Activated T-helper 17 cell treated with anti-CD3 and anti-CD28 coated beads, Interleukin-2, amount 50 U/mL, for 72 hours (primary cell): Measurements from ENCODE around the gene RPL7A. TPM values are rescaled to one million over a fixed set of nuclear protein-coding genes. Genes with fewer than 3 reads are reported as not detected.
"Not testable (repeated sequence)": the region's sequence is repeated elsewhere in the genome, so short reads cannot be mapped to it uniquely, and the experiment has no call there.

ENCODE experiments used
- ATAC-seq: fragments of 150-1000 bp; cut with Tn5 transposase; replicated peaks from 2 replicates; pipeline ENCODE4 v1.10.0; 2021; ENCODE audit warnings: mild to moderate bottlenecking, moderate library complexity
- H3K27ac Mint-ChIP-seq: one replicate; pipeline ENCODE4 v1.8.0; 2022; ENCODE audit warnings: mixed read lengths
- H3K27me3 Mint-ChIP-seq: one replicate; pipeline ENCODE4 v1.8.0; 2022; ENCODE audit warnings: mixed read lengths
- H3K36me3 Mint-ChIP-seq: one replicate; pipeline ENCODE4 v1.8.0; 2022; ENCODE audit warnings: low read depth, mild to moderate bottlenecking, mixed read lengths
- H3K4me1 Mint-ChIP-seq: one replicate; pipeline ENCODE4 v1.8.0; 2022; ENCODE audit warnings: mixed read lengths
- H3K4me3 Mint-ChIP-seq: one replicate; pipeline ENCODE4 v1.8.0; 2022; ENCODE audit warnings: mild to moderate bottlenecking, mixed read lengths
- H3K9me3 Mint-ChIP-seq: one replicate; pipeline ENCODE4 v1.8.0; 2022; ENCODE audit warnings: mixed read lengths
- total RNA-seq, 2 donors: library from RNA; stranded (reverse); gene quantifications; one replicate each; pipeline ENCODE4 v1.2.3, GENCODE V29; 2022

The RPL7A gene
- total RNA-seq, 2 donors from 2014 or later: 3,005 to 3,350 TPM

- peak overlapping the region; percentile 31 for H3K4me3 Mint-ChIP-seq
- ATAC-seq, H3K4me1 Mint-ChIP-seq, H3K27ac Mint-ChIP-seq, H3K27me3 Mint-ChIP-seq, H3K9me3 Mint-ChIP-seq: not testable (repeated sequence)
- H3K36me3 Mint-ChIP-seq: peaks cover 31% of the 10 kb centered on the region
These were observed 29.3 kb downstream of the RPL7A start for GRCh38 chr9:133377280-133377679.

GRCh38 chr9:133377721-133378216 lies 29.8 kb downstream of the RPL7A start:
- no peak for ATAC-seq
- Mint-ChIP-seq H3K4me3 (no peak overlapping the region), H3K36me3 (peaks cover 26% of the 10 kb centered on the region), H3K27ac (no peak overlapping the region), H3K27me3 (no peaks in the 10 kb centered on the region), H3K9me3 (no peaks in the 10 kb centered on the region), H3K4me1 (peaks cover 2% of the 10 kb centered on the region)

- Mint-ChIP-seq H3K36me3 (peaks cover 19% of the 10 kb centered on the region), H3K9me3 (no peaks in the 10 kb centered on the region), H3K27me3 (no peaks in the 10 kb centered on the region), H3K4me1 (no peaks in the 10 kb centered on the region), H3K4me3 (no peak overlapping the region), H3K27ac (no peak overlapping the region)
- no peak for ATAC-seq
These were observed 30.5 kb downstream of the RPL7A start for GRCh38 chr9:133378408-133378962.

- Mint-ChIP-seq H3K27ac (no peak overlapping the region), H3K9me3 (no peaks in the 10 kb centered on the region), H3K27me3 (no peaks in the 10 kb centered on the region), H3K36me3 (peaks cover 10% of the 10 kb centered on the region), H3K4me1 (no peaks in the 10 kb centered on the region), H3K4me3 (no peak overlapping the region)
- ATAC-seq: no peak
These were observed 31.4 kb downstream of the RPL7A start for GRCh38 chr9:133379153-133380086.

- H3K27ac Mint-ChIP-seq: no peak overlapping the region
- no peak overlapping the region for H3K4me3 Mint-ChIP-seq
- H3K9me3 Mint-ChIP-seq: no peaks in the 10 kb centered on the region
- H3K4me1 Mint-ChIP-seq: no peaks in the 10 kb centered on the region
- no peaks in the 10 kb centered on the region for H3K27me3 Mint-ChIP-seq
- H3K36me3 Mint-ChIP-seq: no peaks in the 10 kb centered on the region
- ATAC-seq: no peak
These were observed 32.7 kb downstream of the RPL7A start for GRCh38 chr9:133380734-133381133.

GRCh38 chr9:133382507-133383141 lies 34.6 kb downstream of the RPL7A start:
- Mint-ChIP-seq H3K36me3 (no peaks in the 10 kb centered on the region), H3K27ac (no peak overlapping the region)
- no peak for ATAC-seq

GRCh38 chr9:133383438-133383837 lies 35.4 kb downstream of the RPL7A start:
- no peaks in the 10 kb centered on the region for H3K4me1 Mint-ChIP-seq
- H3K9me3 Mint-ChIP-seq: no peaks in the 10 kb centered on the region
- H3K27me3 Mint-ChIP-seq: no peaks in the 10 kb centered on the region
- H3K36me3 Mint-ChIP-seq: no peaks in the 10 kb centered on the region
- H3K27ac Mint-ChIP-seq: no peak overlapping the region
- ATAC-seq: no peak
- H3K4me3 Mint-ChIP-seq: no peak overlapping the region

More at GRCh38 chr9:133382507-133383141, 34.6 kb downstream of the RPL7A start:
- no peak overlapping the region for H3K4me3 Mint-ChIP-seq
- no peaks in the 10 kb centered on the region for H3K27me3 Mint-ChIP-seq
- no peaks in the 10 kb centered on the region for H3K4me1 Mint-ChIP-seq
- H3K9me3 Mint-ChIP-seq: no peaks in the 10 kb centered on the region

- Mint-ChIP-seq H3K27me3 (peaks cover 2% of the 10 kb centered on the region), H3K27ac (no peak overlapping the region), H3K36me3 (no peaks in the 10 kb centered on the region), H3K4me1 (no peaks in the 10 kb centered on the region), H3K9me3 (no peaks in the 10 kb centered on the region), H3K4me3 (no peak overlapping the region)
- ATAC-seq: no peak
These were observed 36.8 kb downstream of the RPL7A start for GRCh38 chr9:133384736-133385321.

GRCh38 chr9:133385452-133385851 lies 37.4 kb downstream of the RPL7A start:
- ATAC-seq: no peak
- Mint-ChIP-seq H3K27ac (no peak overlapping the region), H3K4me1 (no peaks in the 10 kb centered on the region), H3K9me3 (no peaks in the 10 kb centered on the region), H3K36me3 (no peaks in the 10 kb centered on the region), H3K4me3 (no peak overlapping the region), H3K27me3 (peaks cover 3% of the 10 kb centered on the region)

- H3K36me3 Mint-ChIP-seq: no peaks in the 10 kb centered on the region
These were observed 38.3 kb downstream of the RPL7A start for GRCh38 chr9:133386338-133386737.

GRCh38 chr9:133387680-133388079 lies 39.7 kb downstream of the RPL7A start:
- Mint-ChIP-seq H3K4me3 (no peak overlapping the region), H3K36me3 (no peaks in the 10 kb centered on the region), H3K9me3 (no peaks in the 10 kb centered on the region), H3K27me3 (peaks cover 6% of the 10 kb centered on the region), H3K27ac (no peak overlapping the region), H3K4me1 (no peaks in the 10 kb centered on the region)
- no peak for ATAC-seq

More at GRCh38 chr9:133386338-133386737, 38.3 kb downstream of the RPL7A start:
- Mint-ChIP-seq H3K4me1 (no peaks in the 10 kb centered on the region), H3K27me3 (peaks cover 6% of the 10 kb centered on the region), H3K27ac (no peak overlapping the region), H3K9me3 (no peaks in the 10 kb centered on the region), H3K4me3 (no peak overlapping the region)
- no peak for ATAC-seq

GRCh38 chr9:133389025-133389557 lies 41.1 kb downstream of the RPL7A start:
- no peak for ATAC-seq
- H3K27ac Mint-ChIP-seq: no peak overlapping the region

GRCh38 chr9:133389562-133389961 lies 41.5 kb downstream of the RPL7A start:
- Mint-ChIP-seq H3K27ac (no peak overlapping the region), H3K4me1 (no peaks in the 10 kb centered on the region), H3K4me3 (no peak overlapping the region), H3K27me3 (peaks cover 6% of the 10 kb centered on the region), H3K9me3 (no peaks in the 10 kb centered on the region), H3K36me3 (no peaks in the 10 kb centered on the region)
- ATAC-seq: no peak

More at GRCh38 chr9:133389025-133389557, 41.1 kb downstream of the RPL7A start:
- no peaks in the 10 kb centered on the region for H3K9me3 Mint-ChIP-seq
- H3K4me1 Mint-ChIP-seq: no peaks in the 10 kb centered on the region
- no peaks in the 10 kb centered on the region for H3K36me3 Mint-ChIP-seq
- peaks cover 6% of the 10 kb centered on the region for H3K27me3 Mint-ChIP-seq
- no peak overlapping the region for H3K4me3 Mint-ChIP-seq

- Mint-ChIP-seq H3K4me1 (no peaks in the 10 kb centered on the region), H3K4me3 (no peak overlapping the region), H3K36me3 (no peaks in the 10 kb centered on the region), H3K27me3 (peaks cover 6% of the 10 kb centered on the region), H3K27ac (no peak overlapping the region), H3K9me3 (no peaks in the 10 kb centered on the region)
- no peak for ATAC-seq
These were observed 42.7 kb downstream of the RPL7A start for GRCh38 chr9:133390713-133391112.
